H1 (cell line): ENCODE measurements around the gene RALGAPA2. TPM values are rescaled to one million over a fixed set of nuclear protein-coding genes. Genes with fewer than 3 reads are reported as not detected.

Source experiments
- CTCF ChIA-PET: fragments of 300-600 bp; sonication (Branson Sonifier 250); formaldehyde crosslinking; loops from one replicate; lab custom pipeline; 2021; ENCODE audit not compliant: partially characterized antibody; lab: Charles Lee
- POLR2A ChIA-PET: fragments of 300-600 bp; sonication (Branson Sonifier 250); formaldehyde crosslinking; loops from one replicate; lab custom pipeline; 2021; ENCODE audit warnings: inconsistent platforms; ENCODE audit not compliant: partially characterized antibody; lab: Charles Lee
- DNase-seq, 2 experiments: peaks; one replicate each; pipeline versions ENCODE4 v3.0.0 to v3.0.0-alpha.2; 2010 to 2022; ENCODE audit warnings: low spot score in 2 of 2, low read depth in 1 of 2, mixed read lengths in 1 of 2
- FAIRE-seq: peaks from 2 replicates; lab custom pipeline; 2011; peaks lifted over from hg19 to GRCh38; lab: Jason Lieb, UNC
- H2AFZ ChIP-seq: 2 replicates; pipeline ENCODE4 v1.8.1; 2012; ENCODE audit warnings: low read length, inconsistent platforms
- H2AK5ac ChIP-seq: 2 replicates; pipeline ENCODE4 v1.6.1; 2013; ENCODE audit warnings: low read depth, low read length
- H2BK120ac ChIP-seq: replicated peaks from 2 replicates; pipeline ENCODE3; 2013; ENCODE audit warnings: low read depth, low read length, inconsistent platforms
- H2BK12ac ChIP-seq: 2 replicates; pipeline ENCODE4 v1.6.1; 2013; ENCODE audit warnings: low read depth, low read length
- H2BK15ac ChIP-seq: 2 replicates; pipeline ENCODE4 v1.6.1; 2013; ENCODE audit warnings: low read length
- H2BK20ac ChIP-seq: 2 replicates; pipeline ENCODE4 v1.6.1; 2013; ENCODE audit warnings: low read length
- H2BK5ac ChIP-seq: 2 replicates; pipeline ENCODE4 v1.6.1; 2013; ENCODE audit warnings: low read depth, low read length
- H3K14ac ChIP-seq: 2 replicates; pipeline ENCODE4 v1.6.1; 2013; ENCODE audit warnings: inconsistent platforms; ENCODE audit not compliant: insufficient read length
- H3K18ac ChIP-seq: 2 replicates; pipeline ENCODE4 v1.6.1; 2013; ENCODE audit warnings: low read length; ENCODE audit errors: extremely low read depth
- H3K23ac ChIP-seq: 2 replicates; pipeline ENCODE4 v1.6.1; 2013; ENCODE audit warnings: inconsistent platforms; ENCODE audit not compliant: insufficient read length
- H3K23me2 ChIP-seq: 2 replicates; pipeline ENCODE4 v1.6.1; 2013; ENCODE audit warnings: low read depth, low read length
- H3K27ac ChIP-seq: 2 replicates; pipeline ENCODE4 v1.6.1; 2011; ENCODE audit warnings: low read depth, low read length, inconsistent platforms
- H3K27me3 ChIP-seq, 4 experiments: replicated peaks in 1 of 4; 1 replicate in 1 of 4; 2 replicates in 3 of 4; pipeline versions ENCODE4 v1.6.1 to v1.8.1; 2011 to 2013; ENCODE audit warnings: low read length in 3 of 4, mild to moderate bottlenecking in 3 of 4, inconsistent platforms in 2 of 4, mixed read lengths in 2 of 4, moderate library complexity in 1 of 4; ENCODE audit not compliant: control insufficient read depth in 3 of 4, insufficient read depth in 3 of 4; ENCODE audit errors: extremely low read depth in 1 of 4
- H3K36me3 ChIP-seq, 4 experiments: 2 replicates each; pipeline versions ENCODE4 v1.6.1 to v1.8.1; 2011 to 2013; ENCODE audit warnings: mild to moderate bottlenecking in 4 of 4, low read length in 3 of 4, moderate library complexity in 2 of 4, control low read depth in 1 of 4, inconsistent platforms in 1 of 4; ENCODE audit not compliant: insufficient read depth in 4 of 4, control insufficient read depth in 2 of 4
- H3K4ac ChIP-seq: replicated peaks from 2 replicates; pipeline ENCODE3; 2013; ENCODE audit warnings: low read length, low read depth, mixed read lengths, inconsistent platforms; ENCODE audit not compliant: insufficient read length
- H3K4me1 ChIP-seq, 4 experiments: replicated peaks in 1 of 4; 1 replicate in 1 of 4; 2 replicates in 3 of 4; pipeline versions ENCODE4 v1.6.1 to v1.8.1; 2011 to 2013; ENCODE audit warnings: low read length in 3 of 4, inconsistent platforms in 2 of 4, mixed read lengths in 1 of 4; ENCODE audit not compliant: insufficient read depth in 4 of 4, control insufficient read depth in 3 of 4
- H3K4me2 ChIP-seq, 2 experiments: 2 replicates each; pipeline versions ENCODE4 v1.6.1 to v1.8.1; 2011 to 2013; ENCODE audit warnings: low read depth in 2 of 2, low read length in 2 of 2, control low read depth in 1 of 2, inconsistent platforms in 1 of 2, mild to moderate bottlenecking in 1 of 2; ENCODE audit not compliant: insufficient read depth in 1 of 2
- H3K4me3 ChIP-seq, 4 experiments: fragments of 200-600, 300-600 bp in 1 of 4; sonication (generic), shearing (Covaris generic), sonication (Bioruptor Twin) in 1 of 4; 2 replicates each; pipeline versions ENCODE4 v1.5.1 to v1.8.1; 2011 to 2016; ENCODE audit warnings: low read length in 4 of 4, low read depth in 3 of 4, control low read depth in 2 of 4, inconsistent platforms in 2 of 4, mild to moderate bottlenecking in 2 of 4, mixed read lengths in 1 of 4, moderate library complexity in 1 of 4; ENCODE audit not compliant: insufficient read depth in 2 of 4; ENCODE audit errors: extremely low read depth in 1 of 4
- H3K56ac ChIP-seq: replicated peaks from 2 replicates; pipeline ENCODE3; 2013; ENCODE audit warnings: low read depth, mild to moderate bottlenecking, mixed read lengths, low read length, inconsistent platforms; ENCODE audit not compliant: insufficient read length
- H3K79me1 ChIP-seq: 2 replicates; pipeline ENCODE4 v1.6.1; 2013; ENCODE audit warnings: low read depth, low read length, control low read depth
- H3K79me2 ChIP-seq, 2 experiments: 2 replicates each; pipeline versions ENCODE4 v1.6.1 to v1.8.1; 2012 to 2013; ENCODE audit warnings: low read length in 2 of 2, mild to moderate bottlenecking in 2 of 2, inconsistent platforms in 1 of 2; ENCODE audit not compliant: insufficient read depth in 2 of 2, control insufficient read depth in 1 of 2
- H3K9ac ChIP-seq, 4 experiments: replicated peaks in 1 of 4; 1 replicate in 1 of 4; 2 replicates in 3 of 4; pipeline versions ENCODE4 v1.6.1 to v1.8.1; 2011 to 2013; ENCODE audit warnings: low read depth in 3 of 4, low read length in 3 of 4, control low read depth in 2 of 4, mild to moderate bottlenecking in 2 of 4, moderate library complexity in 2 of 4, inconsistent platforms in 1 of 4; ENCODE audit errors: extremely low read depth in 1 of 4
- H3K9me3 ChIP-seq, 2 experiments: 2 replicates each; pipeline versions ENCODE4 v1.6.1 to v1.8.1; 2012 to 2013; ENCODE audit warnings: mild to moderate bottlenecking in 2 of 2, moderate library complexity in 2 of 2, control low read depth in 1 of 2, inconsistent platforms in 1 of 2, low read depth in 1 of 2, low read length in 1 of 2, mixed read lengths in 1 of 2; ENCODE audit not compliant: insufficient read depth in 2 of 2
- H4K20me1 ChIP-seq, 2 experiments: replicated peaks in 1 of 2; 2 replicates each; pipeline versions ENCODE3 to v1.8.1; 2011 to 2013; ENCODE audit warnings: inconsistent platforms in 2 of 2, low read length in 2 of 2, mild to moderate bottlenecking in 1 of 2; ENCODE audit not compliant: insufficient read depth in 2 of 2, control insufficient read depth in 1 of 2
- H4K5ac ChIP-seq: 2 replicates; pipeline ENCODE4 v1.6.1; 2013; ENCODE audit warnings: low read length, low read depth, mixed read lengths, inconsistent platforms; ENCODE audit not compliant: insufficient read length
- H4K8ac ChIP-seq: 2 replicates; pipeline ENCODE4 v1.8.0; 2013; ENCODE audit warnings: mild to moderate bottlenecking, moderate library complexity, low read length, inconsistent platforms; ENCODE audit not compliant: insufficient read depth; ENCODE audit errors: extremely low read depth
- H4K91ac ChIP-seq: replicated peaks from 2 replicates; pipeline ENCODE3; 2013; ENCODE audit warnings: low read length, mixed read lengths, inconsistent platforms; ENCODE audit not compliant: insufficient read length
- CBX5 ChIP-seq: fragments of 300-800, 300-1000 bp; sonication (generic); IDR thresholded peaks from 2 replicates; pipeline ENCODE4 v1.7.1; 2016; ENCODE audit warnings: antibody characterized with exemption, low read length, low read depth
- CREB1 ChIP-seq: IDR thresholded peaks from 2 replicates; pipeline ENCODE4 v1.6.1; 2012; ENCODE audit warnings: inconsistent platforms
- NANOG ChIP-seq: IDR thresholded peaks from 2 replicates; pipeline ENCODE4 v1.6.1; 2011; ENCODE audit warnings: low read length, low read depth, mild to moderate bottlenecking, inconsistent platforms; ENCODE audit not compliant: insufficient read depth, poor library complexity, severe bottlenecking
- PHF8 ChIP-seq: fragments of 200-600 bp; sonication (generic); conservative IDR thresholded peaks from 2 replicates; pipeline ENCODE4 v1.7.1; 2012; ENCODE audit warnings: low read depth, mild to moderate bottlenecking, inconsistent platforms, low read length, moderate library complexity
- POLR2A ChIP-seq, 2 experiments: IDR thresholded peaks; 1 replicate in 1 of 2; 2 replicates in 1 of 2; pipeline ENCODE4 v1.6.1; 2011; ENCODE audit warnings: low read depth in 2 of 2, low read length in 2 of 2, mild to moderate bottlenecking in 2 of 2; ENCODE audit errors: control extremely low read depth in 1 of 2
- POLR2AphosphoS5 ChIP-seq: IDR thresholded peaks from 2 replicates; pipeline ENCODE4 v1.6.1; 2011; ENCODE audit warnings: low read depth, low read length
- SAP30 ChIP-seq: fragments of 300-600 bp; sonication (generic); IDR thresholded peaks from 2 replicates; pipeline ENCODE4 v1.7.1; 2012; ENCODE audit warnings: low read length, moderate library complexity, mild to moderate bottlenecking, inconsistent platforms; ENCODE audit not compliant: insufficient read depth, insufficient replicate concordance
- SIX5 ChIP-seq: IDR thresholded peaks from 2 replicates; pipeline ENCODE4 v1.6.1; 2011; ENCODE audit warnings: mild to moderate bottlenecking, low read depth, low read length
- SUZ12 ChIP-seq: fragments of 200-600 bp; sonication (generic); IDR thresholded peaks from 2 replicates; pipeline ENCODE4 v1.6.1; 2012; ENCODE audit warnings: mild to moderate bottlenecking, inconsistent platforms, low read length, moderate library complexity, mixed read lengths
- TCF12 ChIP-seq: IDR thresholded peaks from 2 replicates; pipeline ENCODE4 v1.6.1; 2011; ENCODE audit warnings: low read depth, mild to moderate bottlenecking, low read length
- WGBS, 2 experiments: shearing (Covaris generic) in 1 of 2; methylation state at CpG; one replicate each; pipeline versions ENCODE4 v1.1.6 to v1.1.7; 2013 to 2015; ENCODE audit warnings: low lambda C conversion rate in 2 of 2, mixed read lengths in 2 of 2, inconsistent platforms in 1 of 2, low coverage in 1 of 2, missing lambda C conversion rate in 1 of 2; ENCODE audit not compliant: insufficient replicate concordance in 2 of 2, insufficient coverage in 1 of 2, insufficient read length in 1 of 2; ENCODE audit errors: extremely low coverage in 1 of 2, missing lambda C conversion rate in 1 of 2; 5-methylcytosine and 5-hydroxymethylcytosine counted together
- polyA plus RNA-seq, 7 experiments: library from polyadenylated mRNA; depleted of rRNA in 3 of 7; stranded (reverse) in 5 of 7; unstranded in 2 of 7; fragments of >200 nt in 5 of 7; fragments of 200-250 nt in 2 of 7; gene quantifications; 1 replicate in 5 of 7; 2 replicates in 1 of 7; 4 replicates in 1 of 7; pipeline versions ENCODE4 v1.2.1 to v1.2.3, GENCODE V29; 2011 to 2013; ENCODE audit warnings: missing spikeins in 2 of 7, mixed read lengths in 2 of 7
- total RNA-seq: library from RNA; stranded (reverse); fragmentation: NEBNext Ultra II Directional; extraction: Animal tissue kit (Norgen Biotek cat#: 25700); gene quantifications from 2 replicates; pipeline ENCODE4 v1.2.1, GENCODE V29; 2021
- TF ChIP-seq, protein P1 (sequence below): IDR thresholded peaks from 2 replicates; pipeline ENCODE4 v1.6.1; 2012; ENCODE audit warnings: low read length, inconsistent platforms

The RALGAPA2 gene
- total and polyA plus RNA-seq, 2 of the 8 experiments (the other 6 are each of a cell fraction or from before 2014, with no cell fraction given): 5.1 to 25.5 TPM

DNA sequence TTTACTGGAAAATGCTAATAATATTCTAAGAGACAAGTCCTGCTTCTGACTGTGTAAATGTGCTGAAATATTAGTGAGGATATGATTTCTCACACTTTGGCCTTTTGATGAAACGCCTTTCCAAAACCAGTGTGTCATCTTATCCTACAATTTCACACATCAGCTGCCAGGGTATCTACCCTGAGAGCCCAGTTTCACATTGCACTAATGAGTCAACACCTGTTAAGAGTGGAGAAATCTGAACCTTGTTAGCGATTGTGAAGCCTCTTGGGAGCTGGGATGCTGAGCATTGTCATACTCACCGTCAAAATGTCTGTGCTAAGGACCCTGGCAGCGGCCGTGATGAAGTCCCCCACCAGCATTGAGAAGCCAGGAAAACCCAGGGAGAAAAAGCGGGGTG, 166.0 kb downstream of the RALGAPA2 start:
- H2BK20ac ChIP-seq: no peak overlapping the region
- no peak overlapping the region for H3K27ac ChIP-seq
- H2BK12ac ChIP-seq: no peak overlapping the region
- no peak overlapping the region for H4K91ac ChIP-seq
- H3K9ac ChIP-seq: no peak overlapping the region
- FAIRE-seq (no peak), DNase-seq (no peak)
- H2BK120ac ChIP-seq: no peak overlapping the region
- ChIA-PET CTCF (no interaction called here), POLR2A (no interaction called here)
- H2BK5ac ChIP-seq: no peak overlapping the region
- H2AK5ac ChIP-seq: no peak overlapping the region
- H3K4me1 ChIP-seq: no peaks in the 10 kb centered on the region
- H4K8ac ChIP-seq: no peak overlapping the region
- H3K14ac ChIP-seq: no peak overlapping the region
- H3K36me3 ChIP-seq: 0 out of 8 replicates have a peak, but pooled peaks cover 0 to 3% (median 0%) of the 10 kb centered on the region in 4 experiments
- H3K23me2 ChIP-seq: no peaks in the 10 kb centered on the region
- no peak overlapping the region for H2BK15ac ChIP-seq
- H4K5ac ChIP-seq: no peak overlapping the region
- no peak overlapping the region for H3K4me2 ChIP-seq
- 91% methylated on average over 6 of the region's 6 CpGs; no CpG with 5 or more reads in 1 of the 2 experiments for WGBS, 2 experiments
- H3K4me3 ChIP-seq: no peak overlapping the region
- no peaks in the 10 kb centered on the region for H3K27me3 ChIP-seq
- no peaks in the 10 kb centered on the region for H3K79me2 ChIP-seq
- H3K79me1 ChIP-seq: no peaks in the 10 kb centered on the region
- H3K23ac ChIP-seq: no peak overlapping the region
- no peak for TF ChIP-seq POLR2A (IDR thresholded peaks at IDR 0.05; ENCODE audit: control extremely low read depth in 1 of 2, low read depth in 2 of 2, low read length in 2 of 2)
- TF ChIP-seq SAP30: no peak
- no peak for TF ChIP-seq CREB1
- no peak for TF ChIP-seq SIX5
- no peak for TF ChIP-seq POLR2AphosphoS5
- TF ChIP-seq TCF12: no peak
- TF ChIP-seq PHF8: no peak
- TF ChIP-seq CBX5: no peak
- TF ChIP-seq, protein P1, sequence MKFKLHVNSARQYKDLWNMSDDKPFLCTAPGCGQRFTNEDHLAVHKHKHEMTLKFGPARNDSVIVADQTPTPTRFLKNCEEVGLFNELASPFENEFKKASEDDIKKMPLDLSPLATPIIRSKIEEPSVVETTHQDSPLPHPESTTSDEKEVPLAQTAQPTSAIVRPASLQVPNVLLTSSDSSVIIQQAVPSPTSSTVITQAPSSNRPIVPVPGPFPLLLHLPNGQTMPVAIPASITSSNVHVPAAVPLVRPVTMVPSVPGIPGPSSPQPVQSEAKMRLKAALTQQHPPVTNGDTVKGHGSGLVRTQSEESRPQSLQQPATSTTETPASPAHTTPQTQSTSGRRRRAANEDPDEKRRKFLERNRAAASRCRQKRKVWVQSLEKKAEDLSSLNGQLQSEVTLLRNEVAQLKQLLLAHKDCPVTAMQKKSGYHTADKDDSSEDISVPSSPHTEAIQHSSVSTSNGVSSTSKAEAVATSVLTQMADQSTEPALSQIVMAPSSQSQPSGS: no peak
- TF ChIP-seq SUZ12: no peak
- no peak for TF ChIP-seq NANOG
- H3K4ac ChIP-seq: no peak overlapping the region
- H3K9me3 ChIP-seq: no peaks in the 10 kb centered on the region
- H4K20me1 ChIP-seq: peaks cover 0 to 2% of the 10 kb centered on the region in 2 experiments
- no peak overlapping the region for H2AFZ ChIP-seq
- no peak overlapping the region for H3K56ac ChIP-seq
- no peak overlapping the region for H3K18ac ChIP-seq
